ENCODE measurements around the gene RNF212.

- TF ChIP-seq CTCF (IDR thresholded peaks at IDR 0.05; ENCODE audit: low read depth, low read length) (peak; percentile 59), EZH2phosphoT487 (IDR thresholded peaks at IDR 0.05; ENCODE audit: low read depth) (no peak)
Measured at GRCh38 chr4:1072830-1073446, 40.4 kb downstream of the RNF212 start.

Data from OCI-LY3 (cell line).